Fibroblast of upper back skin (primary cell): ENCODE results near the gene PRKD2.

Experiments
- DNase-seq: peaks from one replicate; pipeline ENCODE4 v3.0.0-alpha.2; 2013

The PRKD2 gene

DNA sequence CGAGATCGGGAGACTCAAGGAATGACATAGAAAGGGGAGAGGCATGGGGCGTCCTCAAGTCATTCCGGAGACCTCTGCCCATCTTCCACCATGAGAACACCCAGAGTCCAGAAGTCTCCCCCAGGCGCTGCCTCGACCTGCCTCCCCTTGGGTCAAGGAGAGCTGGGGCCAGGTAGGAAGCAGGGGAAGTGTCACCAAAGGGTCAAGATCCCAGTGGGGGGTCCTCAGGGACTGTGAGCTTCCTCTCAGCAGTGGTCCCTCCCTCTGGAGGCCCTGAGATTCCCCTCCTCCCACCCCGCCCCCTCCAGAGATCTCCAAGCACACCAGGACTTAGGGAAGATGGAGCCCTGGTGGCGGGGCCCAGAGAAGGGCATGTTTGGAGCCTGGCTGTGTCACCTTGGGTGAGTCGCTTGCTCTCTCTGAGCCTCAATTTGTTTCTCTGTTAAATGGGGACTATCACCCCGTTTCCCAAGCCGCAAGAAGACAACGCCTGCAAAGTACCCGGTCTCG lies 56.9 kb downstream of the PRKD2 start:
- DNase-seq, result peak; percentile 47

GRCh38 chr19:46659151-46660007 lies 57.5 kb downstream of the PRKD2 start:
- DNase-seq, result peak; percentile 62

- no peak for DNase-seq
Observed at GRCh38 chr19:46656541-46656940, 60.4 kb downstream of the PRKD2 start.

- DNase-seq, result no peak
Observed at GRCh38 chr19:46654621-46655152, 62.2 kb downstream of the PRKD2 start.

- no peak for DNase-seq
Observed at GRCh38 chr19:46650445-46650844, 66.5 kb downstream of the PRKD2 start.

GRCh38 chr19:46648961-46649960 lies 67.7 kb downstream of the PRKD2 start:
- DNase-seq, result no peak

- DNase-seq, result no peak
Observed at GRCh38 chr19:46648060-46648960, 68.6 kb downstream of the PRKD2 start.

DNA sequence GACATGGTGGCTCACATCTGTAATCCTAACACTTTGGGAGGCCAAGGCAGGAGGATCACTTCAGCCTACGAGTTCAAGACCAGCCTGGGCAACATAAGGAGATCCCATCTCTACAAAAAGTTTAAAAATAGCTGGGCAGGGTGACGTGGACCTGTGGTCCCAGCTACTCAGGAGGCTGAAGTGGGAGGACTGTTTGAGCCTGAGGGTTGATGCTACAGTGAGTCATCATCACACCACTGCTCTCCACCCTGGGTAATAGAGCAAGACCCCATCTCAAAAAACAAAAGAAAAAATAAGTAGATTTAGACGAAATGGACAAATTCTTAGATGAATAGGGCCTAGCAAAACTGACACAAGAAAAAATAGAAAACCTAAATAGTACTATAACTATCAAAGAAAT lies 70.5 kb downstream of the PRKD2 start:
- no peak for DNase-seq

DNA sequence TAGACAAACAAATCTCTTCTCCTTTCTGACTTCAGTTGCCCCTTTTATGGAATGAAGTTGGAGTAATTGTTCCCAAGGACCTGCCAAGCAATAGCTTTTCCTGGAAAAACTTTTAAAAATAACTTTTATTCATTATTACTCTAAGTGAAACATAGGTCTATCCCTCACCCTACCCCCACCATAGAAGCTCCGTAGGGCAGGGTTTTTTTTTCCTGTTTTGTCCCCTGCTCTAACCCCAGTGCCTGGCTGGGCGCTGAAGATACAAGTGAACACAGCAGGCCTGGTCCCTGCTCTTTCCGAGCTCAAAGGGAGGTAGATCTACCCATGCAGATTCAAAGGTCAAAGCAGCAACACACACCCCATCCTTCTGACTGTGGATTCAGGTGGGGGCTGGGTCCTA lies 72.2 kb downstream of the PRKD2 start:
- DNase-seq, result no peak

DNA sequence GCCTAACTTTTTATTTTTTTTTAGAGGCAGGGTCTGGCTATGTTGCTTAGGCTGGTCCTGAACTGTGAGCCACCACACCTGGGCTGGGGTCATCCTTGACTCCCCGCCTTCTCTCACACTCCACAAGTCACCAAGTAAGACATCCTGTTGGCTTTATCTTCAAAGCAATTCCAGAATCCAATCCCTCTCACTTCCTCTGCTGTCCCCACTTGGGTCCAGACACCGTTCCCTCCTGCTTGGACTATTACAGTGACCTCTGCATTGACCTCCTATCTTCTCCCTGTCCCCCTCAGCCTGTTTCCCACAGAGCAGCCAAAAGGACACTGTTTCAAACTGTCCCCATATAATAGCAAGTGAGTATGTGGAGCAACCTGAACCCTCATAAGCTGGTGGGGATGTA lies 76.3 kb downstream of the PRKD2 start:
- DNase-seq, result no peak

DNA sequence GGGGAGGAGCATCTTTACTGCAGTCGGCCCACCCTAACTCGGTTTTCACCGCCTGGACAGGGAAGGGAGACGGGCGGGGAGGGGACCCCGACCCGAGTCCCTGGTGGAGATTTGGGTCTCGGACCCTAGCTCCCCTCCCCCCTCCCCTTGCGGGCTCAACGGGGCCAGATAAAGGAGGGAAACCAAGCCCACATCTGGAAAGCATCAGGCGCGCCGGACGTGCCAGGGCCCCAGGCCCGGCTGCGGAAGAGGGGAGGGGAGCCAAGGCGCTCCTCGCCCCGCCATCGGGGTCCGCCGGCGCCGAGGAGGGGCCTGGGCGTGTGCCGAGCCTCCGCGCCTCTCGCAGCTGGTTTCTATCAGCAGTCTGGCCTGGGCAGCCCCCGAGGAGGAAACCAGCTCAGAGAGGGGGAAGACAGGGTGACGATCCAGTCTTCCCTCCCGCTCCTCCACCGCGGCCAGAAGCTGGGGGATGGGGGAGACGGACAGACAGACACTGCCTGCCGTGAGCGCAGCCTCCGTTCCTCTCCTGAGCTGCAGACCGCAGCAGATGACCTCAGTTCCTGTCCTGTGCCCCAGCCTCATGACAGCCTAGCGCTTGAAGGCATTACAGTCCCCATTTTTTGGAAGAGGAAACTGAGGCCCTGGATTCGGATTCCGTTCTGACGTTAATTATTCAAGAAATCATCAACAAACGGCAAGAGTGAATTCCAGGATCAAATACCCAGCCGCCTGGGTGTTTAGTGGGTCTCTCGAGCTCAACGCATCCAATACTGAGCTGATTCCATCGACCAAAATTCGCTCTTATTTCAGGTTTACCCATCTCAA lies 77.3 kb downstream of the PRKD2 start:
- peak; percentile 93 for DNase-seq

- DNase-seq, result no peak
Observed at GRCh38 chr19:46637224-46637623, 79.7 kb downstream of the PRKD2 start.

DNA sequence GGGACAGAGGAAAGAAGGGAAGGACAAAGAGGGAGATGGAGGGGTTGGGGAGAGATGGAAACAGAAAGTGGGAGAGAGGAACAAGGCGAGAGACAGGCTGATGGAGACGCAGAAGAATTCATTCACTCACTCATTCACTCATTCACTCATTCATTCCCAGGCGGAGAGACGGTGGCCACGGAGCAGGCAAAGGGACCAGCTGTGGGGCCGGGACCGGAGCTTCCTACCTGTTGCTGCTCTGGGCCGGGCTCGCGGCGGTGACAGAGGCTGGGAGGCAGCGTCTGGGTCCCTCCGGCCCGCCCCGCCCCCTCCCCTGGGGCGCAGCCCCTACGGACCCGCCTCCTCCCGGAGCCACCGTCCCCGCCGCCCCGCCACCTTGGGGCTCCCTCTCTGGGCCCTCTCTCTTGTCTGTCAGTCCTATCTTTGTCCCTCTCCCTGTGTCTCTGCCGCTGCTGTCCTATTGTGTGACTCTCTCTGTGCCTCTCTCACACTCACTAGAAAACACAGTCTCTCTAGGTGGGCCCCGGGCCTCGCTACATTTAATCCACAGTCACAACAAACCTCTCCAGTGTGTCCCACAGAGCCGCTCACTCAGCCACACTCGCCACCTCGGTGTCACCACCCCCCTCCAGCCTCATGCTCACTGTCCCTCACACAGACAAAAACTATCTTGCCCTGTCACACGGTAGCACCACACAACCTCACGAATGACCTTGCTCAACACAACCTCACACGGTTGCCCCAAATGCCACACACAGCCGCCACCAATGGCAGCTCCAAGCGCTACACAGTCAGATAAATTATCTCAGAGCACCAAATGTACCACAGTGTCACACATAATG lies 80.8 kb downstream of the PRKD2 start, which contains the start of gene GNG8:
GNG8 (minus strand) TSS at position 283 of the 842 bp plus-strand sequence. CDS start 1,520 bp downstream, outside the sequence.
- DNase-seq, result no peak

DNA sequence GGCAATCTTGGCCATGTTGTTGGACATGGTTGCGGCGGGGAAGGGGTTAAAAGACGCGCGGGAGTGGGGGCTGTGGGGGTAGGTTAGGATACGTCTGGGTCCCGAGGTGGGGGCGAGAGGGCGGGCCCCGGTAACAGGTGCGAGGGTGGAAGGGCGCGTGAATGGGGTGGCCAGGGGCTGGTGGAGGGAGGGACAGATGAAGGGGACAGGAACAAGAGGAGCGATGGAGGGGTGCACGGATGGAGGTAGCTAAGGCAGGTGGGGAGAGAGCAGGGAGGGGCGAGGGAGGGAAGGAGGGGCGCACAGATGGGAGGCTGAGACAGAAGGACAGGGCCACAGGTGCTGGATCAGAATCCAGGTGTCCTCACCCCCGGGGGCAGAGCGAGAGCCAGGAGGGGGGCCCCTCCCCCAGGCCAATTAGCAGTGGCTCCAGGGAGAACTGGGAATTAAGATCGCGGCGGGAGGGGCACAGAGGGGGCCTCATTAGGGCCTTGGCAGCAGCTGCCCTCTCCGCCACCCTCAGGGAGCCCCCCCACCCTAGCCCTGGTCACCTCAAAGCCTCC lies 82.2 kb downstream of the PRKD2 start:
- no peak for DNase-seq

GRCh38 chr19:46634045-46634655 lies 82.8 kb downstream of the PRKD2 start:
- DNase-seq, result peak; percentile 84

GRCh38 chr19:46633130-46633529 lies 83.8 kb downstream of the PRKD2 start:
- DNase-seq, result no peak

GRCh38 chr19:46631481-46631880 lies 85.4 kb downstream of the PRKD2 start:
- DNase-seq, result peak; percentile 80

DNA sequence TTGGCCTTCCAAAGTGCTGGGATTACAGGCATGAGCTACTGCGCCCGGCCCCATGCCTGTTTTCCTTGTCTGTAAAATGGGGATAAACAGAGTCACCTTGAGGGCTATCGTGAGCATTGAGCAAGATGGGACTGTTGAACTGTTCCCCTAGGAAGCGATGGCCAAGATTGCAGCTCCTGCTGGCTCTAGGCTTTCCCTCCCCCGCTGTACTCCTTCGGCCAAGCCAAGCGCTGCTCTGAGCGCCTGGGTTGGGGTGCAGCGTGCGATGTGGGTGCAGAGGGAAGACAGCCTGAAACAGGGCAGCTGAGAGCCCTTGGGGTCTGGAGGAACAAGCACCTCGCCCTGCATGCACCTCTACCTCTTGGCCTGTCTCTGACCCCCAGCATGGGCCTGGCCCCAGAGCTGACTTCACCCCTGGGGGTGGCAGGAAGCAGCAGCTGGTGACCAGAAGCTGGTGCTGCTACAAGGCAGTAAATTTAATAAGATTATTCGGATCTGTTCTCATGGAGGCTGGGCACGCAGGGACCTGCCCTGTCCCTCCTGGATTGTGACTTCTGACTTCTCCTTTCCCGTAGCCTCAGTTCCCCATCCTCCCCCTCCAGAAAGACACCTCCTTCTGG lies 86.2 kb downstream of the PRKD2 start:
- no peak for DNase-seq

DNA sequence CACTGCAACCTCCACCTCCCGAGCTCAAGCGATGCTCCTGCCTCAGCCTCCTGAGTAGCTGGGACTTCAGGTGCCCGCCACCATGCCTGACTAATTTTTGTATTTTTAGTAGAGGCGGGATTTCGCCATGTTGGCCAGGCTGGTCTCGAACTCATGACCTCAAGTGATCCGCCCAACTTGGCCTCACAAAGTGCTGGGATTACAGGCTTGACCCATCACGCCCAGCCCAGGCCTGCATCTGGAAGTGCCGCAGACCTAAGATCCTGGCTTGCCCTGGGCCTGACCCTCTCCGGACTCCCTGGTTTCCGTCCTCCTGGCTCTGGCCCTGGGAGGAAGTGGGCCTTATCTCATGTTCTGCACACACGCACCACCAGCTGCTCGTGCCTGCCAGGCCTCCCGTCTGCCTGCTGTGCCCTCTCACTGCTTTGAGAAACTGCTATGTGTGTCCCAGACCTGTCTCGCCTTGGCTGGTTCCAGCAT lies 87.3 kb downstream of the PRKD2 start:
- no peak for DNase-seq
